ENCODE data around the gene ARPC5L. TPM values are rescaled to one million over a fixed set of nuclear protein-coding genes. Genes with fewer than 3 reads are reported as not detected.
A peak's percentile ranks its signal among the peaks of the same experiment; 100 is the strongest.
"Not testable (repeated sequence)": the region's sequence is repeated elsewhere in the genome, so short reads cannot be mapped to it uniquely, and the experiment has no call there.

The ARPC5L gene
- total RNA-seq, 1 donor = 9.8 TPM

DNA sequence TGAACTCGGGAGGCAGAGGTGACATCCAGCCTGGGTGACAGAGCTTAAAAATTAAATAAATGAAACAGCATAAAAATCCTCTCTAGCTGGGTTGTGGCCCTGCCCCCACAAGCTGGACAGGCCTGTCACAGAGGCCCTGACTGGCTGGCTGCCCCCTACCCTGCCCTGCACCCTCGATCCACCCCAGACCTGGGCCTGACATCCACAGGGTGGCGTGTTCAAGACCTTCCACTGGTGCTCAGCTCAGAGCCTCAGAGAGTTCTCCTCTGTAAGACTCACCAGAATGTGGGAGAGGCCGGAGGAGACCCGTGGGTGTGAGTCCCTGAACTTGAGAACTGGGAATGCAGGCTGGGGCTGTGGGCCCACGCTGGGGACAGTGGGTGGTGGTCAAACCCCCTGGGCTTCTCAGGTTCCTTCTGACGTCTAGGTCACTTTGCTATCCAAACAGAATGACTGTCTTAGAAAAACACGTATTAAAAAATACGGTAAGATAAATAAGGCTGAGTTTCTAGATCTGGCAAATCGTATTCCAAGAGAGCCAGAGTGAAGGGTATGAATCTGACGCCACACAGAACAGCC, 18.4 kb upstream of the ARPC5L start:
- Histone ChIP-seq H3K79me2 (ENCODE audit: insufficient read depth, low read length) (no peaks in the 10 kb centered on the region), H3K4me2 (ENCODE audit: insufficient read depth, low read length) (peak overlapping the region; percentile 51), H4K20me1 (ENCODE audit: insufficient read depth, low read length) (no peaks in the 10 kb centered on the region), H3K9me3 (ENCODE audit: low read depth, low read length) (no peaks in the 10 kb centered on the region), H3K4me3 (ENCODE audit: insufficient read depth, low read length) (no peak overlapping the region), H2AFZ (ENCODE audit: low read length) (peak overlapping the region; percentile 56), H3K27me3 (ENCODE audit: insufficient read depth, low read length) (no peaks in the 10 kb centered on the region), H3K4me1 (ENCODE audit: insufficient read depth, low read length) (peaks cover 6% of the 10 kb centered on the region), H3K36me3 (ENCODE audit: insufficient read depth, low read length) (no peaks in the 10 kb centered on the region), H3K27ac (ENCODE audit: low read depth, low read length) (peak overlapping the region; percentile 41)
- TF ChIP-seq, protein P1, sequence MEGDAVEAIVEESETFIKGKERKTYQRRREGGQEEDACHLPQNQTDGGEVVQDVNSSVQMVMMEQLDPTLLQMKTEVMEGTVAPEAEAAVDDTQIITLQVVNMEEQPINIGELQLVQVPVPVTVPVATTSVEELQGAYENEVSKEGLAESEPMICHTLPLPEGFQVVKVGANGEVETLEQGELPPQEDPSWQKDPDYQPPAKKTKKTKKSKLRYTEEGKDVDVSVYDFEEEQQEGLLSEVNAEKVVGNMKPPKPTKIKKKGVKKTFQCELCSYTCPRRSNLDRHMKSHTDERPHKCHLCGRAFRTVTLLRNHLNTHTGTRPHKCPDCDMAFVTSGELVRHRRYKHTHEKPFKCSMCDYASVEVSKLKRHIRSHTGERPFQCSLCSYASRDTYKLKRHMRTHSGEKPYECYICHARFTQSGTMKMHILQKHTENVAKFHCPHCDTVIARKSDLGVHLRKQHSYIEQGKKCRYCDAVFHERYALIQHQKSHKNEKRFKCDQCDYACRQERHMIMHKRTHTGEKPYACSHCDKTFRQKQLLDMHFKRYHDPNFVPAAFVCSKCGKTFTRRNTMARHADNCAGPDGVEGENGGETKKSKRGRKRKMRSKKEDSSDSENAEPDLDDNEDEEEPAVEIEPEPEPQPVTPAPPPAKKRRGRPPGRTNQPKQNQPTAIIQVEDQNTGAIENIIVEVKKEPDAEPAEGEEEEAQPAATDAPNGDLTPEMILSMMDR (IDR thresholded peaks at IDR 0.05; ENCODE audit: extremely low read depth, low read depth, low read length) = no peak
- DNase-seq (ENCODE audit: insufficient read length, low spot score, missing footprints) = peak; percentile 96

DNA sequence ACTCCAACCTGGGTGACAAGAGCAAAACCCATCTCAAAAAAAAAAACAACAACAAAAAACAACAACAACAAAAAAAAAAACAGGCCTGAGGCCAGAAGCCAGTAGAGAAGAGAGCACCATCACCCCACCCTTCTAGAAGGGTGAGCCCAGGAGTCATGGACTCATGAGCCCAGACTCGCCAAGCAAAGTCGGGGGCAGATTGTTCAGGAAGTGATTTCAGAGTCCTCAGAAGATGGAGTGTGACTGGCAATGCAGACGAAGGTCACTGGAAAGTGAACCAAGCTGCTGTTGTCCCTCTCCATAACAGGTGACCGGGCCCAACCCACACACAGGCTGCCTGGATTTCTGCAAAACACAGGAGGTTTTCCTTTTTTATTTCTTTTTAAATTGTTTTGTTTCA, 17.6 kb upstream of the ARPC5L start:
- H3K4me2 ChIP-seq (ENCODE audit: insufficient read depth, low read length) = no peak overlapping the region
- H3K9me3 ChIP-seq (ENCODE audit: low read depth, low read length) = no peaks in the 10 kb centered on the region
- no peaks in the 10 kb centered on the region for H4K20me1 ChIP-seq (ENCODE audit: insufficient read depth, low read length)
- peaks cover 6% of the 10 kb centered on the region for H3K4me1 ChIP-seq (ENCODE audit: insufficient read depth, low read length)
- no peak overlapping the region for H3K4me3 ChIP-seq (ENCODE audit: insufficient read depth, low read length)
- peaks cover 2% of the 10 kb centered on the region for H3K27me3 ChIP-seq (ENCODE audit: insufficient read depth, low read length)
- H3K27ac ChIP-seq (ENCODE audit: low read depth, low read length) = no peak overlapping the region
- TF ChIP-seq, protein P1 (IDR thresholded peaks at IDR 0.05; ENCODE audit: extremely low read depth, low read depth, low read length) = no peak
- H3K79me2 ChIP-seq (ENCODE audit: insufficient read depth, low read length) = no peaks in the 10 kb centered on the region
- no peaks in the 10 kb centered on the region for H3K36me3 ChIP-seq (ENCODE audit: insufficient read depth, low read length)
- DNase-seq (ENCODE audit: insufficient read length, low spot score, missing footprints) = peak; percentile 86
- H2AFZ ChIP-seq (ENCODE audit: low read length) = peak overlapping the region; percentile 41

DNA sequence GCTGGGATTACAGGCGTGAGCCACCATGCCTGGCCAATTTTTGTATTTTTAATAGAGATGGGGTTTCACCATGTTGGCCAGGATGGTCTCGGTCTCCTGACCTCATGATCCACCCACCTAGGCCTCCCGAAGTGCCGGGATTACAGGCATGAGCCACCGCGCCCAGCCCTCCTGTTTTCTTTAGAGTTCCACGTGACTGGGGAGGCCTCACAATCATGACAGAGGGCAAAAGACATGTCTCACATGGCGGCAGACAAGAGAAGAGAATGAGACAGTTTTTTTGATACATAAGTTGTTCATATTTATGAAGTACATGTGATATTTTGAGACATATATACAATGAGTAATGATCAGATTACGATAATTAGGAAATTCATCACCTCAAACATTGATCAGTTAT, 15.5 kb upstream of the ARPC5L start:
- H3K4me2 ChIP-seq (ENCODE audit: insufficient read depth, low read length); H3K4me3 ChIP-seq (ENCODE audit: insufficient read depth, low read length); H3K4me1 ChIP-seq (ENCODE audit: insufficient read depth, low read length); H3K27me3 ChIP-seq (ENCODE audit: insufficient read depth, low read length); H2AFZ ChIP-seq (ENCODE audit: low read length); H3K27ac ChIP-seq (ENCODE audit: low read depth, low read length); H3K36me3 ChIP-seq (ENCODE audit: insufficient read depth, low read length); H3K9me3 ChIP-seq (ENCODE audit: low read depth, low read length); DNase-seq (ENCODE audit: insufficient read length, low spot score, missing footprints); H4K20me1 ChIP-seq (ENCODE audit: insufficient read depth, low read length); H3K79me2 ChIP-seq (ENCODE audit: insufficient read depth, low read length): not testable (repeated sequence)

DNA sequence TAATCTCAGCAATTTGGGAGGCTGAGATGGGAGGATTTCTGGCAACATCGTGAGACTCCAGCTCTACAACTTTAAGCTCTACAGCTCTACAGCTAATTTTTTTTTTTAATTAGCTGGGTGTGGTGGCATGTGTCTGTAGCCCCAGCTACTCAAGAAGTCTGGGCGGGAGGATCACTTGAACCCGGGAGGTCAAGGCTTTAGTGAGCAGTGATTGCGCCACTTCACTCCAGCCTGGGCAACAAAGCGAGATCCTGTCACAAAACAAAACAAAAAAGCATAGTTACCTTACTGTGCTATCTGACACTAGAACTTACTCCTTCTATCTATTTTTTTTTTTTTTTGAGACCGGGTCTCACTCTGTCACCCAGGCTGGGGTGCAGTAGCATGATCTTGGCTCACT, 15.0 kb upstream of the ARPC5L start:
- H3K27me3 ChIP-seq (ENCODE audit: insufficient read depth, low read length) = peaks cover 2% of the 10 kb centered on the region
- H3K4me3 ChIP-seq (ENCODE audit: insufficient read depth, low read length) = no peak overlapping the region
- H3K79me2 ChIP-seq (ENCODE audit: insufficient read depth, low read length) = no peaks in the 10 kb centered on the region
- no peak overlapping the region for H2AFZ ChIP-seq (ENCODE audit: low read length)
- H3K36me3 ChIP-seq (ENCODE audit: insufficient read depth, low read length) = no peaks in the 10 kb centered on the region
- TF ChIP-seq, protein P1 (IDR thresholded peaks at IDR 0.05; ENCODE audit: extremely low read depth, low read depth, low read length) = no peak
- H3K27ac ChIP-seq (ENCODE audit: low read depth, low read length) = no peak overlapping the region
- DNase-seq (ENCODE audit: insufficient read length, low spot score, missing footprints) = no peak
- H3K9me3 ChIP-seq (ENCODE audit: low read depth, low read length) = no peaks in the 10 kb centered on the region
- H4K20me1 ChIP-seq (ENCODE audit: insufficient read depth, low read length) = no peaks in the 10 kb centered on the region
- H3K4me1 ChIP-seq (ENCODE audit: insufficient read depth, low read length) = peaks cover 6% of the 10 kb centered on the region
- H3K4me2 ChIP-seq (ENCODE audit: insufficient read depth, low read length) = no peak overlapping the region

All from osteoblast (primary cell).